ENCODE data around the gene IBSP. TPM values are rescaled to one million over a fixed set of nuclear protein-coding genes. Genes with fewer than 3 reads are reported as not detected.

Gene IBSP
- total and polyA plus RNA-seq, 9 donors, result 0.09 to 0.31 (median 0.12) TPM; not detected in 4

GRCh38 chr4:87835197-87835596, 35.8 kb downstream of the IBSP start:
- H3K9me3 ChIP-seq (replicated peaks; ENCODE audit: control insufficient read depth, low read depth, low read length), result no peaks in the 10 kb centered on the region
- H3K27ac ChIP-seq (ENCODE audit: low read length), result no peak overlapping the region
- H3K4me1 ChIP-seq (ENCODE audit: control insufficient read depth, insufficient read depth, low read length), result no peaks in the 10 kb centered on the region
- H3K27me3 ChIP-seq (ENCODE audit: control insufficient read depth, insufficient read depth, low read length), result no peaks in the 10 kb centered on the region
- H3K4me3 ChIP-seq (ENCODE audit: low read length), result no peak overlapping the region
- H3K36me3 ChIP-seq (ENCODE audit: control insufficient read depth, insufficient read depth, low read length), result no peaks in the 10 kb centered on the region
- DNase-seq, result no peak
- WGBS (ENCODE audit: insufficient coverage), result no CpG with 5 or more reads among the region's 2 CpGs

DNA sequence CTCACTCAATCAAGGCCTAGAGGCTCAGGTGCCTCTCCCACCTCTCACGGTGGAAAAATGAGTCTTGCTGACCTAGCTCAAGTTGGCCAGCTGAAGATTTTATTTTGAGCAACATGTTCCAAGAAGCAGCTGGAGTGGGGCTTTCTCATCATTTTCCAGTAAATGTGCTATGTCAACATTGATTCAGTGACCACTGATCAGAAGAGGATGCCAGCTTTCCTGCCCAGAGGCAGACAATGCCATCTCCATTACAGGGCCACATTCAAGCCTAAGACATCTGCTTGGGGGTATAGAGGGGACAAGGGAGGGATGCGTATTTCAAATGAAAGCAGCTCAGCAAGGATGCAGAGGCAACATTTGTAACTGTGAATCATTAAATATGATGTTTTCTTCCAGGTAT, 36.4 kb downstream of the IBSP start:
- Histone ChIP-seq H3K9me3 (replicated peaks; ENCODE audit: control insufficient read depth, low read depth, low read length) (no peaks in the 10 kb centered on the region), H3K4me1 (ENCODE audit: control insufficient read depth, insufficient read depth, low read length) (no peaks in the 10 kb centered on the region), H3K4me3 (ENCODE audit: low read length) (no peak overlapping the region), H3K27me3 (ENCODE audit: control insufficient read depth, insufficient read depth, low read length) (no peaks in the 10 kb centered on the region), H3K36me3 (ENCODE audit: control insufficient read depth, insufficient read depth, low read length) (no peaks in the 10 kb centered on the region), H3K27ac (ENCODE audit: low read length) (no peak overlapping the region)
- no peak for DNase-seq
- 57% methylated on average over 1 of the region's 2 CpGs for WGBS (ENCODE audit: insufficient coverage)

DNA sequence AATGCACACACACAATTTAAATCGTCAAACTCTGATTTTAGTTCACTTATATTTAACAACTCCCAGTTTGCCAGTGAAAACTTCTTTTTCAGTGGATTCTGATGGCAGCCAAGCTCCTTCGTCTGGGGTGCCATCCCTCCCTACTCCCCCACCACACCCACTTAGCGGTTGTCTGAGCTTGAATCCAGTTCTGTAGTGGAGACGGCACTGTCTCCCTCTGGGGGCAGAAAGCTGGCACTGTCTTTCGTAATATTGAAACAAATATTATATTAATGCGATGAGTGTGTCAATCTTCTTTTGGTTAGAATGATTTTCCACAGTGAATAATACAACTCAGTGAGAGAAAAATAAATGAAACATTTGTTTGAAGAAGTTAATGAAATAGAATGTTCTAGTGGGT, 38.9 kb downstream of the IBSP start:
- H3K27ac ChIP-seq (ENCODE audit: low read length), result no peak overlapping the region
- WGBS (ENCODE audit: insufficient coverage), result 100% methylated on average over 1 of the region's 6 CpGs
- DNase-seq, result no peak
- no peaks in the 10 kb centered on the region for H3K36me3 ChIP-seq (ENCODE audit: control insufficient read depth, insufficient read depth, low read length)
- no peaks in the 10 kb centered on the region for H3K9me3 ChIP-seq (replicated peaks; ENCODE audit: control insufficient read depth, low read depth, low read length)
- no peak overlapping the region for H3K4me3 ChIP-seq (ENCODE audit: low read length)
- H3K4me1 ChIP-seq (ENCODE audit: control insufficient read depth, insufficient read depth, low read length), result no peaks in the 10 kb centered on the region
- no peaks in the 10 kb centered on the region for H3K27me3 ChIP-seq (ENCODE audit: control insufficient read depth, insufficient read depth, low read length)

- Histone ChIP-seq H3K27ac (ENCODE audit: low read length) (no peak overlapping the region), H3K36me3 (ENCODE audit: control insufficient read depth, insufficient read depth, low read length) (no peaks in the 10 kb centered on the region), H3K9me3 (replicated peaks; ENCODE audit: control insufficient read depth, low read depth, low read length) (no peaks in the 10 kb centered on the region), H3K27me3 (ENCODE audit: control insufficient read depth, insufficient read depth, low read length) (no peaks in the 10 kb centered on the region), H3K4me1 (ENCODE audit: control insufficient read depth, insufficient read depth, low read length) (no peaks in the 10 kb centered on the region), H3K4me3 (ENCODE audit: low read length) (no peak overlapping the region)
- DNase-seq, result peak; percentile 50
- WGBS (ENCODE audit: insufficient coverage), result 20% methylated on average over 1 of the region's 7 CpGs
Measured at GRCh38 chr4:87838890-87839591, 39.7 kb downstream of the IBSP start.

DNA sequence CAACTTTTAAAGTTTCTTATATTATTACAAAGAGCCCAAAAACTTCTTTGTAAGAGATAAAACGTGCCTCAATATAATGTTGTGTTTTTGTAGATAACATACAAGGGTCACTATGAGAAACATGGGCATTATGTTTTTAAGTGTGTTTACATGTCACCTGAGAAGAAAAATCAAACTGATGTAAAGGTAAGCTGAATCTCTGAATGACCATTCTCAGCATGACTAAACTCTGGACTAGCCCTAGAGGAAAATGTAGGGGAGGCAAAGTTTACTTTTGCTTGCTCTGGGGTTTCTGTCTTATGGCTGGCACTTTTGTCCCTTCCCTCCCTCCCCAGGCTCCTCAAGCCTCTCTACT, 40.2 kb downstream of the IBSP start:
- no CpG with 5 or more reads among the region's 1 CpG for WGBS (ENCODE audit: insufficient coverage)
- H3K4me1 ChIP-seq (ENCODE audit: control insufficient read depth, insufficient read depth, low read length), result no peaks in the 10 kb centered on the region
- H3K27me3 ChIP-seq (ENCODE audit: control insufficient read depth, insufficient read depth, low read length), result no peaks in the 10 kb centered on the region
- DNase-seq, result no peak
- no peak overlapping the region for H3K4me3 ChIP-seq (ENCODE audit: low read length)
- no peaks in the 10 kb centered on the region for H3K9me3 ChIP-seq (replicated peaks; ENCODE audit: control insufficient read depth, low read depth, low read length)
- H3K27ac ChIP-seq (ENCODE audit: low read length), result no peak overlapping the region
- no peaks in the 10 kb centered on the region for H3K36me3 ChIP-seq (ENCODE audit: control insufficient read depth, insufficient read depth, low read length)

DNA sequence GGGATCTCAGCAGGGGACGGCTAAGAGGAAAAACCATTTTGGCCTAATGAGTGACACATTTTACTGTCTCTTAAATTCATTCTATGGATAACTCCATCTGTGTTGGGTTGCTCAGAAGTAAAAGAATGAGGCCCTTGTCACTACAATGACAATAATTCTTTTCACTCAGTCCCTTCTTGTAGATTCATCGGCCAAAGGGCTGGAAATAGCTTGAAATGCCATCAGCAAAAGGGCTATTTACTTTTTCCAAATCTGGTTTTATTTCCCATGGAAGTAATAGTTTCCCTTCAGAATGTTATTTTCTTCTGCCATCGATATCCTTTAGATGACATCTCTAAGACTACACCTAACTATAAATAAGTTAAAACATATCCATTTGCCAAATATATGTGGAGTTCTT, 40.8 kb downstream of the IBSP start:
- Histone ChIP-seq H3K9me3 (replicated peaks; ENCODE audit: control insufficient read depth, low read depth, low read length) (no peaks in the 10 kb centered on the region), H3K4me1 (ENCODE audit: control insufficient read depth, insufficient read depth, low read length) (no peaks in the 10 kb centered on the region), H3K36me3 (ENCODE audit: control insufficient read depth, insufficient read depth, low read length) (no peaks in the 10 kb centered on the region), H3K27me3 (ENCODE audit: control insufficient read depth, insufficient read depth, low read length) (no peaks in the 10 kb centered on the region), H3K4me3 (ENCODE audit: low read length) (no peak overlapping the region), H3K27ac (ENCODE audit: low read length) (no peak overlapping the region)
- no peak for DNase-seq
- no CpG with 5 or more reads among the region's 3 CpGs for WGBS (ENCODE audit: insufficient coverage)

DNA sequence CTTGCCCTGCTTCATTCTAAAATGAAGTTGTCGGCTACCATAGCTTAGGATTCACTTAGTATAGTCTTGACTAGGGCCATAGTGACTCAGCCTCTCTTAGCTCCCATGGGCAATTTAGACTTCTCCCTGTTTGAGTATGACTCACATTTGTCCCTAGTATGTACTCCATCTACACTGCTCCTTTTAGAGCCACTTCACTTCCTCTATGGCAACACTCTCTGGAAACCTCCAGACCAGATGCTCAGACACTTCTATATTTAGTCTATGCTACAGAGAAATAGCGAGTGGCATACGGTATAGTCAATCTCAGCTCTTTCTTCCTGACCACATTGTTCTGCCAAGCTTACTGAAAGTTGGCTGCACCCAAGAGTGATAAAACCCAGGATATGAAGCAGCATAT, 44.6 kb downstream of the IBSP start:
- no peaks in the 10 kb centered on the region for H3K9me3 ChIP-seq (replicated peaks; ENCODE audit: control insufficient read depth, low read depth, low read length)
- peaks cover 2% of the 10 kb centered on the region for H3K4me1 ChIP-seq (ENCODE audit: control insufficient read depth, insufficient read depth, low read length)
- H3K36me3 ChIP-seq (ENCODE audit: control insufficient read depth, insufficient read depth, low read length), result no peaks in the 10 kb centered on the region
- 78% methylated on average over 1 of the region's 3 CpGs for WGBS (ENCODE audit: insufficient coverage)
- H3K27ac ChIP-seq (ENCODE audit: low read length), result no peak overlapping the region
- peak; percentile 80 for DNase-seq
- H3K4me3 ChIP-seq (ENCODE audit: low read length), result no peak overlapping the region
- no peaks in the 10 kb centered on the region for H3K27me3 ChIP-seq (ENCODE audit: control insufficient read depth, insufficient read depth, low read length)

- Histone ChIP-seq H3K27ac (ENCODE audit: low read length) (no peak overlapping the region), H3K4me3 (ENCODE audit: low read length) (no peak overlapping the region), H3K9me3 (replicated peaks; ENCODE audit: control insufficient read depth, low read depth, low read length) (no peaks in the 10 kb centered on the region), H3K36me3 (ENCODE audit: control insufficient read depth, insufficient read depth, low read length) (no peaks in the 10 kb centered on the region), H3K27me3 (ENCODE audit: control insufficient read depth, insufficient read depth, low read length) (no peaks in the 10 kb centered on the region), H3K4me1 (ENCODE audit: control insufficient read depth, insufficient read depth, low read length) (peaks cover 2% of the 10 kb centered on the region)
- WGBS (ENCODE audit: insufficient coverage), result no CpG with 5 or more reads among the region's 1 CpG
- no peak for DNase-seq
Measured at GRCh38 chr4:87844452-87844851, 45.1 kb downstream of the IBSP start.

DNA sequence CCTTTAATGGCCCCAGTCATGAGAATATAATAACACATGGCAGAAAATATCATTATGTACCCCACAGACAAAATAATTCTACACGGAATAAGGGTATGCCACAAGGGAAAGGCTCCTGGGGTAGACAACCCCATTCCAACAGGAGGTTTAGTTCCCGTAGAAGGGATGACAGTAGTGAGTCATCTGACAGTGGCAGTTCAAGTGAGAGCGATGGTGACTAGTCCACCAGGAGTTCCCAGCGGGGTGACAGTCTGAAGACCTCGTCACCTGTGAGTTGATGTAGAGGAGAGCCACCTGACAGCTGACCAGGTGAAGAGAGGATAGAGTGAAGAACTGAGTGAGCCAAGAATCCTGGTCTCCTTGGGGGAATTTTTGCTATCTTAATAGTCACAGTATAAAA, 46.9 kb downstream of the IBSP start:
- Histone ChIP-seq H3K4me3 (ENCODE audit: low read length) (no peak overlapping the region), H3K27ac (ENCODE audit: low read length) (no peak overlapping the region), H3K4me1 (ENCODE audit: control insufficient read depth, insufficient read depth, low read length) (peaks cover 2% of the 10 kb centered on the region), H3K27me3 (ENCODE audit: control insufficient read depth, insufficient read depth, low read length) (no peaks in the 10 kb centered on the region), H3K36me3 (ENCODE audit: control insufficient read depth, insufficient read depth, low read length) (no peaks in the 10 kb centered on the region), H3K9me3 (replicated peaks; ENCODE audit: control insufficient read depth, low read depth, low read length) (no peaks in the 10 kb centered on the region)
- WGBS (ENCODE audit: insufficient coverage), result 100% methylated on average over 1 of the region's 5 CpGs
- DNase-seq, result no peak

GRCh38 chr4:87848622-87849351, 49.4 kb downstream of the IBSP start:
- Histone ChIP-seq H3K4me3 (ENCODE audit: low read length) (peak overlapping the region; percentile 23), H3K9me3 (replicated peaks; ENCODE audit: control insufficient read depth, low read depth, low read length) (no peaks in the 10 kb centered on the region), H3K36me3 (ENCODE audit: control insufficient read depth, insufficient read depth, low read length) (no peaks in the 10 kb centered on the region), H3K27ac (ENCODE audit: low read length) (peak overlapping the region; percentile 48), H3K4me1 (ENCODE audit: control insufficient read depth, insufficient read depth, low read length) (peaks cover 2% of the 10 kb centered on the region), H3K27me3 (ENCODE audit: control insufficient read depth, insufficient read depth, low read length) (no peaks in the 10 kb centered on the region)
- peak; percentile 84 for DNase-seq
- 0% methylated on average over 3 of the region's 15 CpGs for WGBS (ENCODE audit: insufficient coverage)

Measured in muscle of leg (tissue), 11 donors.